HCT116 (cell line): ENCODE results near the gene SULT6B1.

ENCODE experiments used
- CEBPB ChIP-seq: IDR thresholded peaks from 2 replicates; pipeline ENCODE4 v1.6.1; 2012; ENCODE audit warnings: low read depth
- CTCF ChIP-seq, 3 experiments: fragments of 200-600 bp in 1 of 3; sonication (generic) in 1 of 3; IDR thresholded peaks in 2 of 3; conservative IDR thresholded peaks in 1 of 3; 2 replicates each; pipeline ENCODE4 v1.5.1; 2012 to 2017; ENCODE audit warnings: low read depth in 2 of 3, low read length in 2 of 3, antibody characterized with exemption in 1 of 3, borderline replicate concordance in 1 of 3, control low read depth in 1 of 3, mild to moderate bottlenecking in 1 of 3, mixed read lengths in 1 of 3, mixed run types in 1 of 3, moderate library complexity in 1 of 3; ENCODE audit not compliant: insufficient read depth in 1 of 3
- POLR2A ChIP-seq: IDR thresholded peaks from 2 replicates; pipeline ENCODE4 v1.7.0; 2011; ENCODE audit warnings: borderline replicate concordance; ENCODE audit not compliant: insufficient read depth, insufficient read length; ENCODE audit errors: extremely low read depth
- RAD21 ChIP-seq: IDR thresholded peaks from 2 replicates; pipeline ENCODE4 v1.6.1; 2012; ENCODE audit warnings: low read depth, mild to moderate bottlenecking
- TF ChIP-seq, protein P1 (sequence below): IDR thresholded peaks from 2 replicates; pipeline ENCODE4 v1.6.1; 2011; ENCODE audit warnings: mild to moderate bottlenecking, low read length, moderate library complexity; ENCODE audit not compliant: insufficient replicate concordance; ENCODE audit errors: extremely low read depth
- TF ChIP-seq, protein P2 (sequence below): IDR thresholded peaks from 2 replicates; pipeline ENCODE4 v1.6.1; 2012; ENCODE audit warnings: low read depth

GRCh38 chr2:37205689-37206341 lies 17.3 kb upstream of the SULT6B1 start:
- no peak for TF ChIP-seq CTCF (IDR thresholded peaks at IDR 0.05 in 2 of 3, conservative IDR thresholded peaks at IDR 0.05 in 1 of 3; ENCODE audit: borderline replicate concordance in 1 of 3, insufficient read depth in 1 of 3, low read depth in 2 of 3, low read length in 2 of 3)
- TF ChIP-seq, protein P1, sequence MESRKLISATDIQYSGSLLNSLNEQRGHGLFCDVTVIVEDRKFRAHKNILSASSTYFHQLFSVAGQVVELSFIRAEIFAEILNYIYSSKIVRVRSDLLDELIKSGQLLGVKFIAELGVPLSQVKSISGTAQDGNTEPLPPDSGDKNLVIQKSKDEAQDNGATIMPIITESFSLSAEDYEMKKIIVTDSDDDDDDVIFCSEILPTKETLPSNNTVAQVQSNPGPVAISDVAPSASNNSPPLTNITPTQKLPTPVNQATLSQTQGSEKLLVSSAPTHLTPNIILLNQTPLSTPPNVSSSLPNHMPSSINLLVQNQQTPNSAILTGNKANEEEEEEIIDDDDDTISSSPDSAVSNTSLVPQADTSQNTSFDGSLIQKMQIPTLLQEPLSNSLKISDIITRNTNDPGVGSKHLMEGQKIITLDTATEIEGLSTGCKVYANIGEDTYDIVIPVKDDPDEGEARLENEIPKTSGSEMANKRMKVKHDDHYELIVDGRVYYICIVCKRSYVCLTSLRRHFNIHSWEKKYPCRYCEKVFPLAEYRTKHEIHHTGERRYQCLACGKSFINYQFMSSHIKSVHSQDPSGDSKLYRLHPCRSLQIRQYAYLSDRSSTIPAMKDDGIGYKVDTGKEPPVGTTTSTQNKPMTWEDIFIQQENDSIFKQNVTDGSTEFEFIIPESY: no peak
- TF ChIP-seq, protein P2, sequence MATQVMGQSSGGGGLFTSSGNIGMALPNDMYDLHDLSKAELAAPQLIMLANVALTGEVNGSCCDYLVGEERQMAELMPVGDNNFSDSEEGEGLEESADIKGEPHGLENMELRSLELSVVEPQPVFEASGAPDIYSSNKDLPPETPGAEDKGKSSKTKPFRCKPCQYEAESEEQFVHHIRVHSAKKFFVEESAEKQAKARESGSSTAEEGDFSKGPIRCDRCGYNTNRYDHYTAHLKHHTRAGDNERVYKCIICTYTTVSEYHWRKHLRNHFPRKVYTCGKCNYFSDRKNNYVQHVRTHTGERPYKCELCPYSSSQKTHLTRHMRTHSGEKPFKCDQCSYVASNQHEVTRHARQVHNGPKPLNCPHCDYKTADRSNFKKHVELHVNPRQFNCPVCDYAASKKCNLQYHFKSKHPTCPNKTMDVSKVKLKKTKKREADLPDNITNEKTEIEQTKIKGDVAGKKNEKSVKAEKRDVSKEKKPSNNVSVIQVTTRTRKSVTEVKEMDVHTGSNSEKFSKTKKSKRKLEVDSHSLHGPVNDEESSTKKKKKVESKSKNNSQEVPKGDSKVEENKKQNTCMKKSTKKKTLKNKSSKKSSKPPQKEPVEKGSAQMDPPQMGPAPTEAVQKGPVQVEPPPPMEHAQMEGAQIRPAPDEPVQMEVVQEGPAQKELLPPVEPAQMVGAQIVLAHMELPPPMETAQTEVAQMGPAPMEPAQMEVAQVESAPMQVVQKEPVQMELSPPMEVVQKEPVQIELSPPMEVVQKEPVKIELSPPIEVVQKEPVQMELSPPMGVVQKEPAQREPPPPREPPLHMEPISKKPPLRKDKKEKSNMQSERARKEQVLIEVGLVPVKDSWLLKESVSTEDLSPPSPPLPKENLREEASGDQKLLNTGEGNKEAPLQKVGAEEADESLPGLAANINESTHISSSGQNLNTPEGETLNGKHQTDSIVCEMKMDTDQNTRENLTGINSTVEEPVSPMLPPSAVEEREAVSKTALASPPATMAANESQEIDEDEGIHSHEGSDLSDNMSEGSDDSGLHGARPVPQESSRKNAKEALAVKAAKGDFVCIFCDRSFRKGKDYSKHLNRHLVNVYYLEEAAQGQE: no peak
- TF ChIP-seq POLR2A: no peak
- TF ChIP-seq CEBPB: no peak
- no peak for TF ChIP-seq RAD21
